Activated CD4-positive, alpha-beta T cell treated with anti-CD3 and anti-CD28 coated beads for 1 hour (primary cell): Measurements from ENCODE around the gene XXYLT1.

ENCODE experiments used
- DNase-seq: peaks from one replicate; pipeline ENCODE4 v3.0.0-alpha.2; 2020

XXYLT1 gene

DNA sequence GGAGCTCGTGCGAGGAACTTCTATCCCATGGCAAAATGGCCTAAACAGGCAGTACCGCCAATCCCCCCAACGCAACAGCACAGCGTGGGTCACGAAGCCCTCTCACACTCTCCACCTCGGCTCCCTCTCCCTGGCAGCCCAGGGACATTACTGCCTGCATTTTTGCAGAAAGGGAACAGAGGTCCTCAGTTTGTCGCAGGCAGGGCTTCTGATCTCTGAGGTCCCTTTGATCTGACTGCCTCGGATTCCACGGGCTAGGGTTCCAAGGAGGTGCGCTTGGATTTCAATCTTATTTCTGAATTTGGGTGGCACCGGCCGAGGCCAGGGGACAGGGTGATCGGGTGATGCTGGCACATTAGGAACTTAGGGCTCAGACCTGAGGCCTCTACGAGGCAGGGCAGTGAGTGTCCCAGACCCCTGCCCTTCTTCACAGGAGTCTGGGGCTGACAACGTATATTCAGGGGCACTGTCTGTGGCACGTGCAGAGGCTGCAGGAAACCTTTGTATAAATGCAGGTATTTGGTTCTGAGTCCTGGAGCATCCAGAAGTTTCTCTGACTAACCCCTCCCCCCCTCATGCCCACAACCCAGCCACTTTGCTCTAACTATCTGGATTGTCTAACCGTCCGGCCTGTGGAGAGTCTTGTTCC, 197.9 kb downstream of the XXYLT1 start:
- DNase-seq, result no peak

DNA sequence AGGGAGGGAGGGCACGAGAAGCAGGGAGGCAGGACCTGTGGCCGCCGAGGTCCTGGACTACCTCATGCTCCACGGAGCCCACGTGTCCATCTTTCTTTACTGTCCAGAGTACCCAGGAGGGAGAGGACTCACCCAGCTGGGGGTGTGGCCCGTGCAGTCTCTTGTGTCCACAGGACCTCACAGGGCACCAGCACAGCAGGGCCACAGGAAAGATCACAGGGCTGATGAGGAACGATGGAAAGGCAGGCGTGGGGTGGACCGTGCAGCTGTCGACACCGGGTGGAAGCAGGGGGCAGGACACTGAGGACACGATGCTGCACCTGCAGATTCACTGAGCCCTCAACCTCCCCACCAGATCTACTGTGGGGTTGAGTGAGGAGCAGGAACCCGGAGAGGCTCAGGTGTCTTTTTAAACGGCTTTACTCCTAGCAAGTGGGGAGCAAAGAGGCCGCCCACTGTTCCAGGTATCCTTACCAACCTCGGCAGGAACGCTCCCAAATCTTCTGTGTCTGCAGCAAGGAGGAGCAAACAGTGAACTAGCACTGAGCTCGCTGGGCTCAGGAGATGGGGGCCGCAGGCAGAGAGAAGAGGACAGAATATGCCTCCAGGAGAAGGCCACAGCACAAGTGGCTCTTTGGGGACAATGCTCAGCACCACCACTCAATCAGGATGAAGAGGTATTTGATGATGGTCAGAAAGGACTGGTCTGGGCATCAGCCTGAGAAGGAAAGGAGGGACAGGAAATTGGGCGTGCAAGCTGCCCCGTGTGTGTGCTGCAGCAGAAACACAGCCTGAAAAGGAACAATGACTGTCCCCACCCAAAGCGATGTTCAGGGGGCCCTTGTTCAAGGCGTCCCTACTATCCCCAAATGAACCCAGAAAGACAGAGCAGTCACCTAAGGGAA, 198.8 kb downstream of the XXYLT1 start:
- DNase-seq, result no peak

DNA sequence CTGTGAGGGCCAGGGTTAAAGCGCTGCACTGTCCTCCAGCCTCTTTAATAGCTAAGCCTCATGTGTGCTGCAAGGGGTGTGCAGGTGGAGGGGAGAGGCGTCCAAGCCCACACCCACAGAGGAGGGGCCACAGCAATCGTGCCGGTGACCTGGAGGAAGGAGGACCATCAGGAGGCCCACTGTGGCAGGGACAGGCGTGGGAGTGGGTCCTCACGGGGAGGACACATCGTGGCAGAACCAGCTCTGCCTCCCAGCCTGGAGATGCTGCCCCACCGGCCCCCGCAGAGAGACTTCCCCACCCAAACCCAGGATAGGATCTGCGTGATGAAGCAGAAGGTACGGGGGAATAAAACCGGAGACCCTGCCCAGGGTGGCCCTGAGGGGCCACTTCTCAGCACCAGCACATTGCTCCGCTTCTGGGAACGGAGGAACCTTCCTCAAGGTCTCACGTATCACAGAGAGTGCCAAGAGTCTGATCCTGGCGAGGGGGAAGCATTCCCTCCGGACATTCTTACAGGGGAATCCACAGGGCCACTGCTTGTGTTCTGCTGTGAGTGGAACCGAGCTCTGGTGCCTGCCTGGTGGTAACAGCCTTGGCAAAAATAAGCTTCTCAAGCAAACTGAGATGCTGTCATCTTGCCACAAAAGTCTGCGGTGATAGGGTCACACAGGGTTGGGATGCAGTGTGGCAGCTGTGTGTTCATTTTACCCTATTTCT, 199.8 kb downstream of the XXYLT1 start:
- no peak for DNase-seq

DNA sequence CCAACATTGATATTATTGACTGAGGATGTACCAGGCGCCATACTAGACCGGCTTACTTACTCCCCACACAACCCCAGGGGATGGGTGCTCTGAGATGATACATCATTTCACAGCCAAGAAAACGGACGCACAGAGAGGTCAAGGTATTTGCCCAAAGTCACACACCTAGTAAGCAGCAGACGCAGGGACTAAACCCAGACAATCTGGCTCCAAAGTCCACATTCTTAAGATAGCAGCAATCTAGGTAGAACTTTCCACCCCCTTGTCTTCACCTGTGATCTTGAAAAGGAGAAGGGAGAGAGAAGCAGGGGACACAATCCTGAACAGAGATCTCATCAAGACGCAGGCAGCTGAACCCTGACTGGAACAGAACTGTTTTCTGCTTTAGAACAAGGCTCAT, 200.6 kb downstream of the XXYLT1 start:
- no peak for DNase-seq

DNA sequence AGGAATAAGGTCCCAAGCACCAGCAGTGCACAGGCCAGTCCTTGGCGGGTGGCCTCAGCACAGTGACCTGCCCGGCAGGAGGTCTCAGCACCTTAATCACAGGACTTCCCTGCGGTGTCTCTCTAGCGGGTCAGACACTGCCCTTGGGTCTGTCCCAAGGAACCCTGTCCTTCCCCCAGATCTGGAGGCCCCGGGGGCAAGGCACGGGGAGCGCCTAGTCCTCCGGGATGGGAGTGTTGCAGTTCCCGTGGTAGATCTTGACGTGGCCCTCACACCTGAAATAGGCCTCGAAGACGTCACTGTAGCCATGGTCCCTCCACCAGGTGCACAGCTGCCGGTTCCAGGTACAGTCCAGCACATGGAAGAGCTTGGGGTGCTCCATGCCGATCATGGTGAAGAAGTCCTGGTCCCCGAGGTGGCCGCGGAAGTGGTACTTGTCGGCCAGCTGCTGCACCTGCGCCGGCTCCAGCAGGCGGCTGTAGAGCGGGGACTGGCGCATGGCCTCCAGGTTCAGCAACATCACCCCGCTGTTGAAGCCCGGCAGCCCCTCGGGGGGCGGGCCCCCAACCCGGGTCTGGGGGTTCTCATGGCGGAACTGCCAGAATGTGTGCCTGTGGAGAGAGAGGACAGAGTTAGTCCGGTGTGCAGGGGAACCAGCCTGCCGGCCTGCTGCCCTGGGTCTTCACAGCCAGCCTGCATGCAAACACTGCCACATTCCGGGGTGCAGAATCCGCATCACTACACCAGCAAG, 201.3 kb downstream of the XXYLT1 start:
- no peak for DNase-seq

DNA sequence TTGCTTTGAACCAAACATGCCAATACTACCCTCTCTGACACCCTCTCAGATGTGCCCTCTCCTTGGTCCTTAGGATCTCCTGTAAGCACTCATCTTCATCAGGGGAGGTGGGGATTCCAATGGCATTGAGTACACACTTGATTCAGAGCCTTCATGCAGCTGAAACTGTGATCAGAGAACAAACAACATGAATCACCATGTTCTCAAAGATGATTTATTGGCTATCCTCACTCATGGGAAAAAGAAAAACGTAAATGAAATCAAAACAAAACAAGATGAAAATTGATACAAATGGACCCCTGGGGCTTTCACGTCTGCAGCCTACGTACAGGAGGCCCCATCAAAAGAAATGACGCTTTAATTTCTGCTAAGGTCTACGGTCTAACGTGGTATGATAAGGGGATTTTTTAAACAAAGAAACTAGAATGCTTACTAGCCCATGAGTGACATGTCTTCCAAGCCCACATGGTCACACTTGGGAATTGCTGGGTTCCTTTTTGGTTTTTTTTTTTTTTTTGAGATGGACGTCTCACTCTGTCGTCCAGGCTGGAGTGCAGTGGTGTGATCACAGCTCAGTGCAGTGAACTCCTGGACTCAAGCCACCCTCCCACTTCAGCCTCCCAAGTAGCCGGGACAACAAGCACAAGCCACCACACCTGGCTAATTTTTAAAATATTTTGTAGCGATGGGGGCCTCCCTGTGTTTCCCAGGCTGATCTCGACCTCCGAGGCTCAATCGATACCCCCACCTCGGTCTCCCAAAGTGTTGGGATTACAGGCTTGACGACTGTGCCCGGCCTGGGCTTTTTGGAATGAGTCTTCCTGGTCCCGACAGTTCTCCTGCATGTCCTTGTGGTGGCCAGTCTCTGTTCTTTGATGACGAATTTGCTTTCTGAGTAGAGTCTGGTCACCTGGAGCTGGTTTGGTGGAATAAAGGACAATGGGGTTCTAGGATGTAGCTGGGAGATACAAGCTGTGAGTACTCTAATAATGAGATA, 202.6 kb downstream of the XXYLT1 start:
- DNase-seq, result no peak

DNA sequence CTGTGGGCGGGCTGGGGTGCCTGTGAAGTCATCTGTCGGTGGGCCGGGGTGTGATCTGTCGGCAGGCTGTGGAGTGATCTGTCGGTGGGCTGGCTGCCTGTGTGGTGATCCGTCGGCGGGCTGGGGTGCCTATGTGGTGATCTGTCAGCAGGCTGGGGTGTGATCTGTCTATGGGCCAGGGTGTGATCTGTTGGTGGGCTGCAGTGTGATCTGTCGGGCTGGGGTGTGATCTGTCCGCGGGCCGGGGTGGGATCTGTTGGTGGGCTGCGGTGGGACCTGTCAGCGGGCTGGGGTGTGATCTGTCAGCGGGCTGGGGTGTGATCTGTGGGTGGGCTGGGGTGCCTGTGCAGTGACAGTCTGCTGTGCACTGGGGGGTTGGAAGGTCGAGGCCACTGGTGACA, 204.5 kb downstream of the XXYLT1 start:
- no peak for DNase-seq

DNA sequence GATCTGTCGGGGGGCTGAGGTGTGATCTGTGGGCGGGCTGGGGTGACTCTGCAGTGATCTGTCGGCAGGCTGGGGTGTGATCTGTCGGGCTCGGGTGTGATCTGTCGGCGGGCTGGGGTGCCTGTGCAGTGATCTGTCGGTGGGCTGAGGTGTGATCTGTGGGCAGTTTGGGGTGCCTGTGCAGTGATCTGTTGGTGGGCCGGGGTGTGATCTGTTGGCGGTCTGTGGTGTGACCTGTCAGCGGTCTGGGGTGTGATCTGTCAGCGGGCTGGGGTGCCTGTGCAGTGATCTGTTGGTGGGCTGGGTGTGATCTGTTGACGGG, 205.1 kb downstream of the XXYLT1 start:
- DNase-seq, result no peak

DNA sequence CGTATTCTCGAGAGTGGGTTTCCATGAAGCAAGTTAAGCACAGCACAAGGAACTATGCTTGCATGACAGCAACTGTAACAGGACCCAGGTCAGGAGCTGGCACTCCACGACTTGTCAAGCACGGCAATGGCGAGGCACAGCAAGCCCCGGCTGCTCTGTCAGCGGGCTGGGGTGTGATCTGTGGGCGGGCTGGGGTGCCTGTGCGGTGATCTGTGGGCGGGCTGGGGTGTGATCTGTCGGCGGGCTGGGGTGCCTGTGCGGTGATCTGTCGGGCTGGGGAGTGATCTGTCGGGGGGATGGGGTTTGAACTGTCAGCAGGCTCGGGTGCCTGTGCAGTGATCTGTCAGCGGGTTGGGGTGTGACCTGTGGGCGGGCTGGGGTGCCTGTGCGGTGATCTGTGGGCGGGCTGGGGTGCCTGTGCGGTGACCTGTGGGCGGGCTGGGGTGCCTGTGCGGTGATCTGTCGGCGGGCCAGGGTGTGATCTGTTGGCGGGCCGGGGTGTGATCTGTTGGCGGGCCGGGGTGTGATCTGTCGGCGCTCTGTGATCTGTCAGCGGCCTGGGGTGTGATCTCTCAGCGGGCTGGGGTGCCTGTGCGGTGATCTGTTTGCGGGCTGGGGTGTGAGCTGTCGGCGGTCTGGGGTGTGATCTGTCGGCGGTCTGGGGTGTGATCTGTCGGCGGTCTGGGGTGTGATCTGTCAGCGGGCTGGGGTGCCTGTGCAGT, 205.7 kb downstream of the XXYLT1 start:
- no peak for DNase-seq

DNA sequence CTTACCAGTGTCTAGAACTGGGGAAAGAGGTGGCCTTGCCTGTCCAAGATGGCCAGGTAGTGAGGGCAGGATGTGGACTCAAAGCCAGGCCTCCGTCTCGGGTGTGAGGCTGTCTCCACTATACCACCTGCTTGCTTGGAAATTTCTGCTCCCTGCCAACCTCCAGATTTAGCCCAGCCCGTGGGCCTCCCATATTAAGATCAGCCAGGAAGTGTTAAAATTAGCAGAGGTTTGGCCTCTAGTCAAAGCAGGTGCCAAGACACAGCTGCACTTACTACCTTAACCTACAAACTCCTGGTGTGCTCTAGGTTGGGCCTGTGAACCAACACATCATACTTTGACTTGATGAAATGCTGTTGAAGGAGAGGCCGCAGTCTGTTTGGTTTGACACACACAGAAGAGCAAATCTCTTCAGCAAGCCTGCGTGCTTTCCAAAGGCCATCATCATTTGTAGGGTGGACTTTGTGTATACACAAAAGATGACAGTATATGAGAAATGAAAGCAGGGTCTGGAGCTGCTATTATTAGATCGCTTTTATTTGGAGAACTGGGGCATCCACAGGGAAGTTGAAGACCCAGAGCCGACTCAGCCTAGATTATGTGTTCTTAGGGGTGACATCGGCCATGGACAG, 206.5 kb downstream of the XXYLT1 start:
- DNase-seq, result no peak

DNA sequence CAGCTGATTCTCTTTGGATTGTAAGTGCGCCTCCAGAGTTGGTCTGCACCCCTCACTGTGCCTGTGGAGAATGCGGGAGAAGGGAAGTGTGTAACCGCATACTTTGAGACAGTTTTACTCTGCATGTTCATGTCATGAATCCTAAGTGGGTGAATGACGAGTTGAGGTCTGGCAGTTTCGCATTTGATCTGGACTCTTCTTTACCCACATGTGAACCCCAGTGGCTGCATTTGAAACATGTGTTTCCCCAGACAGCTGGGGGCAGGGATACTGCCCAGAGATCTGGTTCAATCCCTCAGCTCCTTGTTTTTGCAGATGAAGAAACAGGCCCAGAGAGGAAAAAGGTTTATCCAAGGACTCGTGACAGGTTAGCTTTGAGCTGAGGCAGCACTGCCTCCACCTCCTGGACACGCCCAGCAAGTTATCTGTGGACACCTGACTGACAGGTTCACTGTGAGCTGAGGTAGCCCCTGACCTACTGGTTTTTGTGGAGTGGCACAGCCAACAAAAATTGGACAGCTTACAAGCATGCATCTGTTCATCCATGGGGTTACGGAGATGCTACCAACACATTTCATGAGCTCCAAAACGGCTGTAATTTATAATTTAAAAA, 207.3 kb downstream of the XXYLT1 start:
- DNase-seq, result no peak

DNA sequence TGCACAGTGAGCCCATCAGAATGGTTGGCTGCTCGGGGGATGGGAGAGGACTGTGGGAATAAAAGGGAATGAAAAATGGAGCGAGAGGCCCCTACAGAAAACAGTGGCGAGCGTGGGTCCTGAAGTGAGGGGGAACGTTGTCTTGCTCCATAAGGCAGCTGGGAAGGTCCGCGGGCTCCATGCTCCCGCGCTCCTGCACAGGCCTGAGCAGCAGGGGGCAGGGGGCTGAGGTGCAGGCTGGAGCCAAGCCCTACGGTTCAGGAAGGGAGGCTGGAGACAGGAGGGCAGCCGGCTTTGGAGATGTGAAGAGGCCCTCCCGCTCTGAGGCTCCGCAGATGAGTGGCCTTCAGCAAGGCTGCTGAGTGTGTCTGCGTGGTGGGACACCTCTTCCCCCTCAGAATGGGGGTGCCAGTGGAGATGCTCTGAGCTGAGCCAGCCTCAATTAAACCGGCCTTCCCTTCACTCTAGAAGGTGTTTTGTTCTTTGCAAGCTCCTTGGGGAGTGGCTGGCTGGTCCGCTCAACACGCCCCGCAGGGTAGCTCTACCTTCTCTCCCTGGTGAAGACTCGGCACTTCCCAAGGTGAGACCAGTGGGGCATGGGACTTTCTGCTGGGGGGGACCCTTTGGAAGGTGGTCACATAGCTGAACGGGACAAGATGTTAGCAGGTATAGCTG, 208.0 kb downstream of the XXYLT1 start:
- no peak for DNase-seq

DNA sequence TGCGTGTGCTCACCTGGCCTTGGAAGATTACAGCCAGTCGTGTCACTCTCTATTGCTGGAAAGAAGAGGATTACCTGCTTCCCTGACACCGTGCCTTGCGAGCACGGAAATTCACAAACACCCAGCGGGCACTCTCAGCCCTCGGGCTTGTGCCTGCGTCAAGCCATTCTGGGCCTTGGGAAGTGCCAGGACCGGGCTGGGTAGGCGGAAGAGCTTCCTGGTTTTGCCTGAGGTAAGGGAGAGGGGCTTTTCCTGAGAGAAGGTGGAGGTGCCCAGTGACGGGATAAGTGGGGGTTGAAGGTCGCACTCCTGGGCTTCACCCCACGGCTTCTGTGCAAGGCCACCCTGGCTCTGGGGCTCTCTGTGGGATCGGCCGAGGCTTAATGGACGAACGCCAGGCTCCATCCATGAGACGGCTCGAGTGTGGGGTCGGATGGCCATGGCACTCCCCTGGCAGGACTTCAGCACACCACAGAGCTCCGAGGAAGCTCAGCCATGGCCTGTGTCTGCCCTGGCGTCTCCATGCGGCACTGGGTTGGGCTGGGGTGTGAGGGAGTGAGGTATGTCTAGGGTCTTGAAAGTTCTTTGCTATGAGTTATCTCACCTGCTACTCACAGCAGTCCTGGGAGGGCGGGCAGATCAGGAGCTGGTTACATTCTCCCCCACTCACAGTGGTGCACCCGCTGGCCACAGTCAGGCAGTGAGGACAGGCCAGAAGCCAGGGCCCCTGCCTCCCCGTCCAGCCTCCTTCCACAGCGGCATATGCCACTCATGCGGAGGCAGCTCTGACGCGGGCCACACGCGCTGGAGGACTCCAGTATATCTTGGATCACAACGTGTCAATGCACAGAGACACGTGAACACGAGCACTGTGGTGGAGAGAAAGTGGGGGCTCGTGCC, 209.0 kb downstream of the XXYLT1 start:
- DNase-seq, result no peak

DNA sequence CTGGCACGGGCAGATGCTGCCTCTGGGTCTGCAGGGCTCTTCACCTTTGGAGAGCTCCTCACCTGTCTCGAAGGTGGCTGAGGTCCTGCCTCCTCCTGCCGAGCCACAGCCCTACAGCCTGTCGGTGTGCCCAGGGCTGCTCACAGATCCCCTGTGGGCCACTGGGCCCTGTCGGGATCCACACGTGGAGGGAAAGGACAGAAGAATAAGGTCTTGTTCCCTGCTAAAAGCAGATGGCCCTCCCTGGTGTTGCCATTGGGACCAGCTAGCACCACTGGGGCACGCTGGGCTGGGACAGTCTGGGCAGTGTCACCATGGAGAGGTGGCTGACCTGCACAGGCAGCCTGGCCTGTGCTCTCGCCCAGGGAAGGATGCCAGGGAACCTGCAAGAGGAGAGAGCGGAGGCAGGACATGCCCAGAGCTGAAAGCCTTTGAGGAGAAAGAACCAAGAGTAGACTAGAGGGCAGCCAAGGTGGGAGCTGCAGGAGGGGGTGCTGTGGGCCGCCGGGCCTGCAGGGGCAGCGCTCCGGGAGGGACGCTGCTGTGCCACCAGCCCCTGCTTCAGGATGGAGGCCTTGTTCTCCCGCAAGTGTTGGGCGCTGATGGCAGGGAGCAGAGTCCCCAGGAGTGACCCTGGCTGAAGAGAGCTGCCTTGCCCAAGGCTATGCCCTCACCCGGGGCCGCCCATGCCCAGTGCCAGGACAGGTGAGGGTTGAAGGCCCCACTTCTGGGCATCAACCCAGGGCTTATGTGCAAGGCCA, 210.2 kb downstream of the XXYLT1 start:
- DNase-seq, result no peak

DNA sequence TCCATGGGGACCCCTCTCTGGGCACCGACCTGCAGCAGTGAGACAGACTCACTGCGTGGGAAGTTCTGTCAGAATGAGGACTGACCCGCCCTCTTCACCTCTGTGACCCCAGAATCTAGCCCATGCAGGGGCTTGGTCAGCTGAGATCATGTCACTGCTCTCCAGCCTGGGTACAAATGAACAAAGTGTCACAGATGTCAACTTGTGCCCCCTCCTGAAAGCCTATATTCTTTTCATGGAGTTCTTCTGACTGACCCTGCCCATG, 210.8 kb downstream of the XXYLT1 start:
- no peak for DNase-seq

DNA sequence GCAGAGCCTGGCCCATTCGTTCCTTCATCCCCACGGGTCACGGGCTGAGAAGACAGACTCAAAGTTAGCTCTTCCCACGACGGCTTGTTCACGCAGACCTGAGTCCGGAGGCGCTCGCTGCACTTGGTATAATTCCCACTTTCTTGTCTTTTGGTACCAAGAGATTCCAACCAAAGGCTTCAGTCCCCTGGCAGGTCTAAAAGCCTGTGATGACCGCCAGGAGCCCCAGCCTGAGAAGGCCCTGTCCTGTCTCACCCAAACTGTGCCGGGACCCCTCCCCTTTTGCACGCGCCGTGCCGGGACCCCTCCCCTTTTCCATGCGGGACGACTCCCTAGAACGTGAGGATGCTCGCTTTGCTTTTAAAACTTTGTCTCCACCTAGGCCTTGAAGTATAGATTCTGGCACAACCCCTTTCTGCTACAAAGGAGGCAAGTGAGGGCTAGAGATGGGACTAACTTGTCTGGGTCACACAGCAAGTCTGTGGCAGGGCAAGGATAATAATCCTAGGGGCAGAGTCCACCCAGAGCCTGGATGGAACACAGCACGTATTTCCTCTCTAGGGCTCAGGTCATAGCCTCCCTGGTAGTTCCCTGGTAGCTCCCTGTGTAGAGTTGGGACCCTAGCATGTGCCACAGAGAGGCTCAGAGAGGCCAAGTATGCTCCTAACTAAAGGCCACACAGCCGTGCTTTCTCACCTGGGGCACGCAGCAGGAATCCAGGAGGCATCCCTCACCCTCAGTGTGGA, 211.3 kb downstream of the XXYLT1 start:
- no peak for DNase-seq

DNA sequence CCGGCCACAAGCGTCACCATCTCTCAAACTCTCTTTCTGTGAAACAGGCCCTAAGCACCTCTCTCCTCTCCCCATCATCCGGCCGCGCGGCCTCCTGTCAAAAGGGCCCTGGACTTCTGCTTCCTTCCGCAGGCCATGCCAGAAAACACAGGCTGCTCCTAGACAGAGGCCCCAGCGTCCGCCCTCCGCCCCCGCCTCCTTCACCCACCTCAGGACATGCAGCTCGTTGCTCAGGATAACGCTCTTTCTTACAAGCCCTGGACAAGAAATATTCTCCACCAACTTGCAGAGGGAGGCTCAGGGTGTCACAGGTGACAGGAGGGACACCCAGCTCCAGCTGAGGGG, 212.0 kb downstream of the XXYLT1 start:
- no peak for DNase-seq
